HG03108 (cell line): ENCODE results near the gene NXPH4.

Experiments used
- ATAC-seq: cut with Tn5 transposase; IDR thresholded peaks from one replicate; pipeline ENCODE4 v1.9.1; 2021; ENCODE audit warnings: moderate library complexity; ENCODE audit not compliant: unreplicated experiment

NXPH4 gene

GRCh38 chr12:57201631-57202030 lies 15.0 kb upstream of the NXPH4 start:
- ATAC-seq, result no peak

GRCh38 chr12:57202321-57202720 lies 14.3 kb upstream of the NXPH4 start:
- ATAC-seq, result no peak

- no peak for ATAC-seq
Observed at GRCh38 chr12:57203201-57203600, 13.4 kb upstream of the NXPH4 start.

- ATAC-seq, result no peak
Observed at GRCh38 chr12:57203791-57204190, 12.8 kb upstream of the NXPH4 start.

GRCh38 chr12:57204454-57204853 lies 12.1 kb upstream of the NXPH4 start:
- no peak for ATAC-seq

- no peak for ATAC-seq
Observed at GRCh38 chr12:57205186-57205585, 11.4 kb upstream of the NXPH4 start.

GRCh38 chr12:57205931-57206330 lies 10.7 kb upstream of the NXPH4 start:
- no peak for ATAC-seq

GRCh38 chr12:57207731-57208630 lies 8.6 kb upstream of the NXPH4 start:
- ATAC-seq, result no peak

GRCh38 chr12:57208631-57209282 lies 7.8 kb upstream of the NXPH4 start:
- ATAC-seq, result no peak

GRCh38 chr12:57209916-57210315 lies 6.7 kb upstream of the NXPH4 start:
- no peak for ATAC-seq

GRCh38 chr12:57210461-57210860 lies 6.1 kb upstream of the NXPH4 start:
- ATAC-seq, result no peak

- ATAC-seq, result no peak
Observed at GRCh38 chr12:57210926-57211692, 5.5 kb upstream of the NXPH4 start.

- no peak for ATAC-seq
Observed at GRCh38 chr12:57211791-57212700, 4.5 kb upstream of the NXPH4 start.

- ATAC-seq, result no peak
Observed at GRCh38 chr12:57212701-57213057, 3.9 kb upstream of the NXPH4 start.

GRCh38 chr12:57213058-57213715 lies 3.4 kb upstream of the NXPH4 start:
- ATAC-seq, result peak; percentile 34

- ATAC-seq, result no peak
Observed at GRCh38 chr12:57213763-57214397, 2.7 kb upstream of the NXPH4 start.

- no peak for ATAC-seq
Observed at GRCh38 chr12:57214398-57214781, 2.2 kb upstream of the NXPH4 start.

GRCh38 chr12:57215065-57215464 lies 1.5 kb upstream of the NXPH4 start:
- no peak for ATAC-seq

GRCh38 chr12:57215668-57216013 lies 953 bp upstream of the NXPH4 start:
- peak; percentile 30 for ATAC-seq
